HG03095 (cell line): ENCODE data around the gene RAB1B.
"Not testable (repeated sequence)": the region's sequence is repeated elsewhere in the genome, so short reads cannot be mapped to it uniquely, and the experiment has no call there.

Experiments
- ATAC-seq: cut with Tn5 transposase; IDR thresholded peaks from one replicate; pipeline ENCODE4 v1.9.1; 2021; ENCODE audit warnings: moderate library complexity; ENCODE audit not compliant: unreplicated experiment

RAB1B gene

GRCh38 chr11:66239511-66239910 lies 28.9 kb upstream of the RAB1B start:
- ATAC-seq = no peak

GRCh38 chr11:66239998-66240780 lies 28.2 kb upstream of the RAB1B start:
- no peak for ATAC-seq

GRCh38 chr11:66240781-66241136 lies 27.7 kb upstream of the RAB1B start:
- no peak for ATAC-seq

- no peak for ATAC-seq
These were observed 26.2 kb upstream of the RAB1B start for GRCh38 chr11:66242095-66242765.

- no peak for ATAC-seq
These were observed 24.5 kb upstream of the RAB1B start for GRCh38 chr11:66243782-66244535.

- ATAC-seq = no peak
These were observed 21.1 kb upstream of the RAB1B start for GRCh38 chr11:66247295-66247694.

GRCh38 chr11:66247801-66248200 lies 20.6 kb upstream of the RAB1B start:
- ATAC-seq = no peak

GRCh38 chr11:66248903-66249302 lies 19.5 kb upstream of the RAB1B start:
- ATAC-seq = no peak

- ATAC-seq = no peak
These were observed 16.6 kb upstream of the RAB1B start for GRCh38 chr11:66251809-66252208.

- ATAC-seq = not testable (repeated sequence)
These were observed 15.4 kb upstream of the RAB1B start for GRCh38 chr11:66253081-66253480.

GRCh38 chr11:66258473-66258893 lies 10.0 kb upstream of the RAB1B start:
- ATAC-seq = no peak

GRCh38 chr11:66259225-66259624 lies 9.2 kb upstream of the RAB1B start:
- no peak for ATAC-seq

- no peak for ATAC-seq
These were observed 8.5 kb upstream of the RAB1B start for GRCh38 chr11:66259956-66260355.

- ATAC-seq = no peak
These were observed 6.9 kb upstream of the RAB1B start for GRCh38 chr11:66261578-66261977.

- no peak for ATAC-seq
These were observed 6.2 kb upstream of the RAB1B start for GRCh38 chr11:66262191-66262590.

GRCh38 chr11:66262696-66263095 lies 5.7 kb upstream of the RAB1B start:
- no peak for ATAC-seq

GRCh38 chr11:66263231-66263630 lies 5.2 kb upstream of the RAB1B start:
- ATAC-seq = no peak

- no peak for ATAC-seq
These were observed 4.7 kb upstream of the RAB1B start for GRCh38 chr11:66263785-66264184.

- ATAC-seq = no peak
These were observed 4.1 kb upstream of the RAB1B start for GRCh38 chr11:66264383-66264782.

- ATAC-seq = no peak
These were observed 3.5 kb upstream of the RAB1B start for GRCh38 chr11:66264914-66265313.

GRCh38 chr11:66265531-66266377 lies 2.7 kb upstream of the RAB1B start:
- ATAC-seq = no peak
